Activated T-helper 1 cell treated with anti-CD3 and anti-CD28 coated beads, Interleukin-12 subunit alpha, Interleukin-12 subunit beta, Interleukin-2, Interleukin-4 antibody, amounts not matched to agents 30 ng/mL and 10 ng/mL and 1 ng/mL, durations not matched to agents 14 hours and 24 hours and 36 hours (primary cell): ENCODE data around the gene CUX1. TPM values are rescaled to one million over a fixed set of nuclear protein-coding genes. Genes with fewer than 3 reads are reported as not detected.

Source experiments
- DNase-seq: peaks from one replicate; pipeline ENCODE4 v3.0.0; 2021; ENCODE audit warnings: low spot score
- H3K27ac Mint-ChIP-seq: one replicate; pipeline ENCODE4 v1.8.0; 2021; ENCODE audit warnings: mild to moderate bottlenecking, mixed read lengths
- H3K27me3 Mint-ChIP-seq: one replicate; pipeline ENCODE4 v1.8.0; 2022; ENCODE audit warnings: mild to moderate bottlenecking, moderate library complexity, mixed read lengths; ENCODE audit not compliant: insufficient read depth
- H3K36me3 Mint-ChIP-seq: one replicate; pipeline ENCODE4 v1.8.0; 2021; ENCODE audit warnings: low read depth, mixed read lengths
- H3K4me1 Mint-ChIP-seq: one replicate; pipeline ENCODE4 v1.8.0; 2021; ENCODE audit warnings: low read depth, mixed read lengths
- H3K4me3 Mint-ChIP-seq: one replicate; pipeline ENCODE4 v1.8.0; 2021; ENCODE audit warnings: mild to moderate bottlenecking, moderate library complexity, mixed read lengths
- H3K9me3 Mint-ChIP-seq: one replicate; pipeline ENCODE4 v1.8.0; 2021; ENCODE audit warnings: mixed read lengths
- intact Hi-C: fragments of 100-400 bp; cut with micrococcal nuclease; formaldehyde crosslinking; loops from one replicate; pipeline ENCODE4 v1.15.1; 2024
- total RNA-seq: library from RNA; stranded (reverse); gene quantifications from 2 replicates; pipeline ENCODE4 v1.2.3, GENCODE V29; 2022

CUX1 gene
- total RNA-seq, 1 donor from 2014 or later: 26.9 TPM

DNA sequence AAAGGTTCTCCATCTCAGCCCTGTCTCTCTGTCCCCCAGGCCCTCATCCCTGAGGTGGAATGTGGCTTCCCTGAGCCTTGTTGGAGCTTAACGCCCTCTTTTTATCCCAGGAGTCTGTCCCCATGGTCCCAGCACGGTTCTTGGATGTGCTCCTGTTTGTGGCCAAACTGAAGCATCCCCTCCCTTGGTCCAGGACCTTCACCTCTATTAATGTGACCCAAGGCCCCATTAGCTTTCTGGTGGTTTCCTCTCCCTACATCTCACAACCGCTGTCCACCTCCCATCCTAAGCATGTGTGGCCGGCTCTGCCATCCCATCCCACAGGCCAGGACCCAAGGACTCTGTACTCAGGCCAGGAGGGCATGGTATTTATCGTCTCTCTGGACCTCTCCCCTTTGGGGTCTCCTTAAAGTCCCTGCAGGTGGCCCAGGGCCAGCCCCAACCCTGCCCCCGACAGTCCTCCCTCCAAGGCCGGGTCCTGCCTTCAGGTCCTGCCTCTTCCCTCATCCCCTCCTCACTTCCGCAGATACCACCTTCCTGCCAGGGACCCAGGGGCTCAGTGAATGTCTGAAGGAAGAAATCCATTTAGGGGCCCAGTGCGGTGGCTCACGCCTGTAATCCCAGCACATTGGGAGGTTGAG, 453.9 kb downstream of the CUX1 start:
- Mint-ChIP-seq H3K36me3 (no peaks in the 10 kb centered on the region), H3K9me3 (no peaks in the 10 kb centered on the region), H3K4me1 (no peaks in the 10 kb centered on the region), H3K4me3 (no peak overlapping the region), H3K27me3 (peaks cover 8% of the 10 kb centered on the region), H3K27ac (no peak overlapping the region)
- no peak for DNase-seq
- intact Hi-C loops: no loop called here

DNA sequence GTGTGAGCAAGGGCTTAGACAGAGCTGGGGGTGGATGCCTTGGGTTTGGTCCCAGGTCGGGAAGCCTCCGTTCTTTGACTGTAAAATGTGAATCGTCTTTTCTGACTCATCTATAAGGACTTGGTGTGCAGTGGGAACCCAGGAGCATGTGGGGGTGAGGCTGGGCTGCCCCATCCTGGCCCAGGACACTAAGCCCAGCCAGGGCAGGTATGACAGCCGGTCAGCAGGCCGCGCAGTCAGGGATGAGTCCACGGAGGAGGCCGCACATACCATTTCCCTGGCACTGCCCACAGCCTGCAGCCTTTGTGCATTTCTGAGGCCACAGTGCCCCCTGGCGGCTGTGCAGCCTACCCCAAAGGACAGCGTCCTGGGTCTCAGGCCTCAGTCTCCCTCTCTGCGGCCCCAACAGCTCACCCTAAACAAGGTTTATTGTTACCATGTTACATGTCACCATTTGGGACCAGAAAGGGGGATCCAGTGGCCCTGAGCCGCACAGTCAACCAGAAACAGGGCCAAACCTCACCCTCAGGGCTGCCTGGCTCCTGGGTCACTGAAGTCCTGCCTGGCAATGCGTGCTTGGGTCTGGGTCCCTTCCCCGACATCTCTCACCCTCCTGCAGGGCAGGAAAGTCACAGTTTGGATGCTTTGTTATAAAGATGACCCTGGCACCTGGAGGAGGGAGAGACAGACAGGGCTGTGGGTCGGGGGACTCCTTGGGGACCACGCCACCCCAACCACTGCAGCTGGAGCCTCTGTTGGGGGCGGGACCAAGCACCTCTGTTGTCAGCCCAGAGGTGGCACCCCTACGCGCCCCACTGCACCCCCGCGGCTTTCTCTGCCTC, 454.9 kb downstream of the CUX1 start:
- peak; percentile 53 for DNase-seq
- intact Hi-C loops: loop anchor here (1.0 kb wide), 4 partner anchors 584 to 729 kb away; no protein-coding TSS in a partner anchor
- Mint-ChIP-seq H3K36me3 (no peaks in the 10 kb centered on the region), H3K9me3 (no peaks in the 10 kb centered on the region), H3K4me3 (no peak overlapping the region), H3K27ac (no peak overlapping the region), H3K4me1 (no peaks in the 10 kb centered on the region), H3K27me3 (peaks cover 4% of the 10 kb centered on the region)

DNA sequence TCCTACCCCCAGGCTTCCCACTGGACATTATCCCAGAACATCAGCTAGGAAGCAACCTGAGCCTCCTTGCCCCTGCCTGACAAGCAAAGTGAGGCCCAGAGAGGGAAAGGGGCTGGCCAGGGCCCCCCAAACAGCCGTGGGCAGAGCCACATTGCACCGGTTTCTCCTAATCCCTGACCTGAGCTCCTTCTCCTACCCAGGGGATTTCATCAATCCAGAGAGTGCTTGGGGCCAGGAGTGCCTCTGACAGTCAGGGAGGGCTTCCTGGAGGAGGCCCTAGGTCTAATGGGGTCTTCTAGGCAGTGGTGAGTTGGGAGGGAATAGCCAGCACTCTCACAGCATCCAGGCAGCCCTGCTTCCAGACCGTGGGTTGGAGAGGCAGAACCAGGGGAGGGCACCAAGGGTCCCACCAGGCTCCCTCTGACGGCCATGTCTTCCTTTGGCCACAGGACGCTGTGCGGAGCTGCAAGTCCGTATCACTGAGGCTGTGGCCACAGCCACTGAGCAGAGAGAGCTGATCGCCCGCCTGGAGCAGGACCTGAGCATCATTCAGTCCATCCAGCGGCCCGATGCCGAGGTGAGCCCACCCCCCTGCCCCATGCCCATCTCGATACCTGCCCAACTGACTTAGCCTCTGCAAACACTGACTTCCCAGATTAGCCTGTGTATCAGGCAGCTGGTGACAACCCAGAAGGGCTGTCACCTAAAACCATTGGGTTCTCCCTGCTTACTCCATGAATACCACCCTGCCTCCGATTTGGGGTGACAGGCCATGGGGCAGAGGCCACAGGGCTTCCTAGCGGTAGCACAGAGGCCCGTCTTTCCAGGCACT, 455.7 kb downstream of the CUX1 start:
- Mint-ChIP-seq H3K36me3 (no peaks in the 10 kb centered on the region), H3K4me1 (no peaks in the 10 kb centered on the region), H3K9me3 (no peaks in the 10 kb centered on the region), H3K27ac (no peak overlapping the region), H3K27me3 (peaks cover 3% of the 10 kb centered on the region), H3K4me3 (no peak overlapping the region)
- DNase-seq: no peak
- intact Hi-C loops: loop anchor here (1.0 kb wide), 4 partner anchors 585 to 730 kb away; no protein-coding TSS in a partner anchor

DNA sequence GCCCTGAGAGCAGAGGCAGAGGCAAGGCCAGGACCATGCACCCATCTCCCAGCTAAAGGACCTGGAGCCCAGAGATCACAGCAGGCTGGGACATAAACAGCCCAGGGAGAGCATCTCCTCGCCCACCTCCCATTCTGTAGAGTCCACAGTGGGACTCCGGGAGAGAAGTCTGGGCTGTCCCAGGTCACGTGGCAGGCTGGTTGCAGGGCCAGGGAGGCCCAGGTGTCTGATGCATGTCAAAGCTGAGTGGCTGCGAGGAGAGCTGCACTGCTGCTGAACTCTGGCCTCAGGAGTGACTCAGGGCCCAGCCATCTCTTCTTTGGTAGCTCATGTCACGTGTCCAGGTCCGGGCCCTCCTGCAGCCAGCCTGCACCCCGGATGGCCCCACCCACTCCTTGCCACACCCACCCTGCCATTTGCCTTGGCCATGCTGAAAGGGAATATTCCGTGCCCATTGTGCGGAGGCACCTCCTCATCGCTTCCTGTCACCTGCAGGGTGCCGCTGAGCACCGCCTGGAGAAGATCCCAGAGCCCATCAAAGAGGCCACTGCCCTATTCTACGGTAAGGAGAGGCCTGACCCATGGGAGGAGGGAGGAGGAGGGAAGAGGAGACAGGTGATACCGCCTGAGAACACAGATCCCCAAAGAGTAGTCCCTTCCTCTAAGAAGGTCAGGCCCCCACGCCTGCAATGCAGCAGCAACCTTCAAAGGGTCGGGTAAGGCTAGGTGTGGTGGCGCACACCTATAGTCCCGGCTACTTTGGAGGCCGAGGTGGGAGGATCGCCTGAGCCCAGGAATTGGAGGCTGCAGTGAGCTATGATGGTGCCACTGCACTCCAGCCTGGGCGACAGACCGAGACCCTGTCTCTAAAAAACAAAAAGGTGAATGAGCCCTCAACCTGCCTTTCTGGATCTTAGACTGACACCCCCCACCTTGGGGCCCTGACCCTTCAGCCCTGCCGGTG, 456.6 kb downstream of the CUX1 start:
- no peak for DNase-seq
- no peak overlapping the region for H3K27ac Mint-ChIP-seq
- no peak overlapping the region for H3K4me3 Mint-ChIP-seq
- H3K36me3 Mint-ChIP-seq: no peaks in the 10 kb centered on the region
- intact Hi-C loops: no loop called here
- H3K4me1 Mint-ChIP-seq: no peaks in the 10 kb centered on the region
- no peaks in the 10 kb centered on the region for H3K9me3 Mint-ChIP-seq
- no peaks in the 10 kb centered on the region for H3K27me3 Mint-ChIP-seq

DNA sequence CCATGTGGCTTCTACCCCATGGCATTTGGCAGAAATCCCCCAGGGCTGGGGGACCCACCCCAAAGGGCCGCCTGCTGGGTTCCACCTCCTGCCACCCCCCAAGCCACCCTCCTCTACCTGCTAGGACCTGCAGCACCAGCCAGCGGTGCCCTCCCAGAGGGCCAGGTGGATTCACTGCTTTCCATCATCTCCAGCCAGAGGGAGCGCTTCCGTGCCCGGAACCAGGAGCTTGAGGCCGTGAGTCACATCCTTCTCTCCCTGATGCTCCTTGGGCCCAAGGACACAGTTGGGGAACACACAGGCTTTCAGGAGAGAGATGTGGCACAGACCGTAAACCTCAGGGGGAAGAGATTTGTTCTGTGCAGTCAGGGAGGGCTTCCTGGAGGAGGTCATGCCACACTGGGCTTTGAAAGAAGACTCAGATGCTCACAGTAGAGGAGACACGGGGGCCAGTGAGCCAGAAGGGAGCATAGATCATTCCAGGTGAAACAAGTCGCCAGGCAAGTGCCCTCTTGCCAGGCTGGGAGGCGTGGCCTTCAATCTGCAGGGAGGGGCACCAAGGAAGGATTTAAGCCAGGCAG, 457.8 kb downstream of the CUX1 start:
- no peaks in the 10 kb centered on the region for H3K4me1 Mint-ChIP-seq
- H3K36me3 Mint-ChIP-seq: no peaks in the 10 kb centered on the region
- no peak overlapping the region for H3K27ac Mint-ChIP-seq
- H3K9me3 Mint-ChIP-seq: no peaks in the 10 kb centered on the region
- intact Hi-C loops: no loop called here
- no peak overlapping the region for H3K4me3 Mint-ChIP-seq
- DNase-seq: no peak
- no peaks in the 10 kb centered on the region for H3K27me3 Mint-ChIP-seq

DNA sequence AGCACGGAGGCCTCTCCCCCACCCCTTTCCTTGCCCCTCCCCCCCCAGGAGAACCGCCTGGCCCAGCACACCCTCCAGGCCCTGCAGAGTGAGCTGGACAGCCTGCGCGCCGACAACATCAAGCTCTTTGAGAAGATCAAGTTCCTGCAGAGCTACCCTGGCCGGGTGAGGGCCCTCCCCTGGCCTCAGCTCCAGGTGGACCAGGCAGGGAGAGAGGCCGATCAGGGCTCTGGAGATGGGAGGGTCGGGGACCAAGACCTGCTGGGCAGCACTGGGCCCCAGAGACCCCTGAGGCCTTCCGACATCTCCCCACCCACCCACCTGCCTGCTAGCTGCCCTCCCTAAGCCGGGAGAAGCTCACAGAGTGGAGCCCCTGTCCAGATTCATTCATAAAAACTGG, 460.5 kb downstream of the CUX1 start:
- Mint-ChIP-seq H3K4me3 (no peak overlapping the region), H3K27ac (no peak overlapping the region), H3K27me3 (no peaks in the 10 kb centered on the region), H3K36me3 (no peaks in the 10 kb centered on the region), H3K9me3 (no peaks in the 10 kb centered on the region), H3K4me1 (no peaks in the 10 kb centered on the region)
- intact Hi-C loops: no loop called here
- no peak for DNase-seq

DNA sequence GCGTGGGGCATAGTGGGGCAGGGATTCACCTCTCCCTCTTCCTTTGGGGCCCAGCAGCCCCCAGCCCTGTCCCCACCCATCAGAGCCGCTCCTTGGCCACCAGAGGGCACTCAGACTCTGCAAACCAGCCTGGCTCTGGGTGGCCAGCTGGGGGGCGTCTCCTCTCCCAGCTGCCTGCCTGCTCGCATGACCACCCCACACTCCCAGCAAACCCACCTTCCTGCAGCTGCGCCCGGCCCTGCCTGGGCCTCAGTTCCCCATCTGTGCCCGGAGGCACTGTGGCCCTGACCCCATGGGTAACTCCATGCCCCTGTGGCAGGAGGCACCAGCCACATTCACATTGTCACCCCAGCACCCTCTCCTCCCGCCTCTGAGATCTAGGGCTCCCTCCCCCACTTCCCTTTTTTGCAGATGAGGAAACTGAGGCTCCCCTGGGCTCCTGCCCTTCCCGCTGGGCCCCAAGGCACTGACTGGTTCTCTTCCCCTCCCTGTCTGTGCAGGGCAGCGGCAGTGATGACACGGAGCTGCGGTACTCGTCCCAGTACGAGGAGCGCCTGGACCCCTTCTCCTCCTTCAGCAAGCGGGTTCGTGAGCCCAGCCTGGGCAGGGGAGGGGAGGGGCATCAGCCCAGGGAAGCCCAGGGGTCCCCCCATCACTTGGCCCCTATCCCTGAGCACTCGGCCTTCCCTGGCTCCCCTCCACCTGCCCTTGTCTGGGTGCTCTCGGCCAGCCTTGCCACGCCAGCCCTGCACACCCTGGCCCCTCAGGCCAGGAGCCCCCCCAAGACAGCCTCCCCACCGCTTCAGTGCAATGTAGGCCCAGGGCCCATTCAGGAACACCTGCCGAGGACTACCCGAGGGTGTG, 462.3 kb downstream of the CUX1 start:
- no peak overlapping the region for H3K27ac Mint-ChIP-seq
- H3K4me1 Mint-ChIP-seq: peaks cover 6% of the 10 kb centered on the region
- H3K4me3 Mint-ChIP-seq: no peak overlapping the region
- H3K9me3 Mint-ChIP-seq: no peaks in the 10 kb centered on the region
- H3K36me3 Mint-ChIP-seq: no peaks in the 10 kb centered on the region
- DNase-seq: peak; percentile 41
- intact Hi-C loops: loop anchor here (1.0 kb wide), 1 partner anchor 111 kb away; no protein-coding TSS in a partner anchor
- H3K27me3 Mint-ChIP-seq: peaks cover 8% of the 10 kb centered on the region

DNA sequence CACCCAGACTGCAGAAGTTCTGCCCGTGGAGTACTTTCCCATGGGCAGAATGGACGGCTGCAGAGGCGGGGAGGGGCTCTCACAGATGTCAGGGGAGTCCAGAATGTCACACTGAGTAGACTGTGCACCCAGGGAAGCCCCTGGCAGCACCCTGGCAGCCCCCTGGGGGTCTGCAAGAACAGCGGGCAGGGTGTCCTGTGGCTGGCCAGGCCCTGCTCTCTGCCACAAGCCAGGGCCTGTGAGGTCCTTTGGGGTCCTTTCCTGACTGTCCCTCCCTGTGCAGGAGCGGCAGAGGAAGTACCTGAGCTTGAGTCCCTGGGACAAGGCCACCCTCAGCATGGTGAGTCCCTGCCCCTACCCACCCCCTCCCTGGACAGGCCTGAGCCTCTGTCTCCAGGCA, 463.1 kb downstream of the CUX1 start:
- intact Hi-C loops: no loop called here
- Mint-ChIP-seq H3K4me1 (peaks cover 13% of the 10 kb centered on the region), H3K9me3 (no peaks in the 10 kb centered on the region), H3K36me3 (no peaks in the 10 kb centered on the region), H3K4me3 (no peak overlapping the region), H3K27ac (no peak overlapping the region), H3K27me3 (peaks cover 15% of the 10 kb centered on the region)
- DNase-seq: no peak

DNA sequence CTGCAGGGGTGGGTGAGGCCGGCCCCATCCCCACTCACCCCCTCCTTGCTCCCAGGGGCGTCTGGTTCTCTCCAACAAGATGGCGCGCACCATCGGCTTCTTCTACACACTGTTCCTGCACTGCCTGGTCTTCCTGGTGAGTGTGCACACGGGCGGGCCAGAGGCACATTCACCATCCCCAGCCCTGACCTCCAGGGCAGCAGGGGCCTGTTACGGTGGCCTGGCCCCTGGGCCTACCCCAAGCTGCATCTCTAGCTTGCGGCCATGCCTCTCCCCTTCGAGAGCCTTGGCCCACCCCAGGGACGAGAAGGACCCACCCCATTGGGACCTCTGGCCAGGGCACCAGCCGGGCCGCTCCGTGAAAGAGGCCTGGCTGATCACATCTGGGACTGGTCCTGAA, 464.4 kb downstream of the CUX1 start:
- intact Hi-C loops: no loop called here
- DNase-seq: no peak
- Mint-ChIP-seq H3K36me3 (no peaks in the 10 kb centered on the region), H3K4me3 (no peak overlapping the region), H3K9me3 (no peaks in the 10 kb centered on the region), H3K27ac (no peak overlapping the region), H3K4me1 (peaks cover 14% of the 10 kb centered on the region), H3K27me3 (peaks cover 19% of the 10 kb centered on the region)

DNA sequence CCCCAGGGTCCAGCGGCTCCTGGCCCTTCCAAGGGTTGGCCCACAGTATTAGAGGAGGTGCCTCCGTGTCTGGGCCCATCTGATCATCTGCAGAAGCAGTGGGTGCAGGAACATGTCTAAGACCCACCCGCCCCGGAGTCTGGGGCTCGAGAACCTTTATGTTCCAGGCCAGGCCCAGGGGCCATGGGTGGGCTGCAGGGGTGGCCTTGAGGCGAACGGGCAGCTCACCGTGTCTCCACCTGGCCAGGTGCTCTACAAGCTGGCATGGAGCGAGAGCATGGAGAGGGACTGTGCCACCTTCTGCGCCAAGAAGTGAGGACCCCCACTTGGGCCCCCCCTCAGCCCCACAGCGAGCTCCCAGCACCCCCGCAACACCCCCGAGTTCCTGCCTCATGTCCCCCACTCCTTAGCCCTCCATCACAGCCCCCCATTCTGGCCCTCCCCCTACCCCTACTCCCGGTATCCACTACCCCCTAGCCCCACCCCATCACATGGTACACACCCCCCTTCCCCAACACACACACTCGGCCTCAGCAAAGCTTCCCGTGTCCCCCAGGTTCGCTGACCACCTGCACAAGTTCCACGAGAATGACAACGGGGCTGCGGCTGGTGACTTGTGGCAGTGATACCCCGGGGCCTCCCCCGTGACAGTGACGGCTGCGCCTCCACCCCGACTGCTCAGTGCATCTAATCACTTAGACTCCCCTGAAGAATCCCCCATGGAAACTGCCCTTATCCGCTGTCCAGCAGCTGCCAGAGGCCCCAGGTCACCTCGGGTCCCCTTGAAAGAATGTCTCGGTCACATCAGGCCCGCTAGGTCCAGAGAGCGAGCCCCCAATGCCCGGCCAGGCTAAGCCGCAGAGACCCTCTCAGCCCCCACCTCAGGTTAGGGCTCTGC, 465.3 kb downstream of the CUX1 start:
- H3K36me3 Mint-ChIP-seq: no peaks in the 10 kb centered on the region
- intact Hi-C loops: no loop called here
- no peak overlapping the region for H3K4me3 Mint-ChIP-seq
- peaks cover 14% of the 10 kb centered on the region for H3K4me1 Mint-ChIP-seq
- no peak for DNase-seq
- H3K27ac Mint-ChIP-seq: no peak overlapping the region
- H3K9me3 Mint-ChIP-seq: no peaks in the 10 kb centered on the region
- peaks cover 19% of the 10 kb centered on the region for H3K27me3 Mint-ChIP-seq
